GM19240 (cell line): ENCODE data around the gene SBK3.

Source experiments
- DNase-seq: peaks from one replicate; pipeline ENCODE4 v3.0.0; 2011; ENCODE audit warnings: low spot score; ENCODE audit not compliant: insufficient read length

Gene SBK3

GRCh38 chr19:55491546-55492360, 53.6 kb downstream of the SBK3 start:
- DNase-seq = no peak
